Stimulated activated effector memory CD8-positive, alpha-beta T cell treated with anti-CD3 and anti-CD28 coated beads, Interleukin-12 subunit alpha, Interleukin-12 subunit beta, amount 100 ng/mL, for 72 hours (primary cell): ENCODE results near the gene LNPEP.

Experiments used
- ATAC-seq: fragments of 150-1000 bp; cut with Tn5 transposase; 2 replicates; pipeline ENCODE4 v1.10.0; 2021
- DNase-seq, 2 donors: peaks; one replicate each; pipeline ENCODE4 v3.0.0; 2021 to 2022; ENCODE audit warnings: low spot score in 2 of 2
- H3K27ac Mint-ChIP-seq: one replicate; pipeline ENCODE4 v1.8.0; 2022; ENCODE audit warnings: mild to moderate bottlenecking, mixed read lengths
- H3K36me3 Mint-ChIP-seq: one replicate; pipeline ENCODE4 v1.8.0; 2022; ENCODE audit warnings: mild to moderate bottlenecking, mixed read lengths
- H3K4me1 Mint-ChIP-seq: one replicate; pipeline ENCODE4 v1.8.0; 2022; ENCODE audit warnings: mixed read lengths
- H3K4me3 Mint-ChIP-seq: one replicate; pipeline ENCODE4 v1.8.0; 2022; ENCODE audit warnings: mild to moderate bottlenecking, mixed read lengths
- H3K9me3 Mint-ChIP-seq: one replicate; pipeline ENCODE4 v1.8.0; 2022; ENCODE audit warnings: mixed read lengths

LNPEP gene

DNA sequence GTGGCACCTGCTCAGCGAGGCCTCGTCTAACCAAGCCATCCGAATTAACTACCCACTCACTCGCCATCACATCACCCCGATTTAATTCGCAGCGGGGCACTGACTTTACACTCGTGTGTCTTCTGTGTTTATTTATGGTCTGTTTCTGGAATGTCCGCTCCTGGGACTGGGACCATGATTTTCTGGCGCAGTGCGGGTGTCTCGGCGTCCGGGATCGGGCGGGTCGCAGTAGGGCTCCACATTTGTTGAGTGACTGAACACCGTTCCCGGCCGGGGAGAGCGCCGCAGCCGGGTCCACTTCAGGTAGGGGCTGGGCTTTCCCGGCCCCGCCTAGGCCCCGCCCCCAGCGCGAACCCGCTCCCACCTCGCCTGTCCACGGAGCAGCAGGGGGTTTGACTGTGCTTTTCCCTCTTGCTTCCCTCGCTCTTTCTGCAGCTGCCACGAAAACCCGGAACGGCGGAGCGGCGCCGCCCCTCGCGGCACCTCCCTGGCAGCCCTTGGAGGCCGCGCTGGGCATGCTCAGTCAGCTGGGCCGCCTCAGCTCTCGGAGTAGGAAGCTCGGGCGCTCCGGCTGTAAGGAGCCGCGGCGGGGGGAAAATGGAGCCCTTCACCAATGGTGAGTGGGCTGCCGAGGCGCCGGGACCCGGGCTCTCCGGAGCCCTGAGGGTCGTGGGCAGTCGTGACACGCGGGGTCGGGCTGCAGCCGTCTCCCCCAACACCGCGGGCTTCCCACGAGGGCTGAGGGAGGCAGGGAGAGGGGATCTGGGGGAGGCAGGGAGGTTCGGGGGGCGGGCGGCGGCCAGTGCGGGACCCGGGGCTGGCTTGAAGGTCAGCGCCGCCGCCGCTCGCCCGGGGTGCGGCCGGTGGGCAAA is at the start of gene LNPEP:
Gene LNPEP, plus strand, starts transcription at position 522 of the 872 bp plus-strand sequence. Its CDS starts 76 bp downstream, at position 598.
- Mint-ChIP-seq H3K4me1 (peaks cover 66% of the 10 kb centered on the region), H3K4me3 (peak within 1 kb of the TSS; percentile 76), H3K9me3 (no peaks in the 10 kb centered on the region), H3K36me3 (peaks cover 29% of the 10 kb centered on the region), H3K27ac (peak within 1 kb of the TSS; percentile 93)
- peak; percentile 90 to 97 for DNase-seq
- ATAC-seq: peak; percentile 75

GRCh38 chr5:96893342-96893741 is 42.5 kb upstream of the LNPEP start:
- peak; percentile 76 for ATAC-seq
- Mint-ChIP-seq H3K36me3 (peaks cover 94% of the 10 kb centered on the region), H3K9me3 (no peaks in the 10 kb centered on the region), H3K4me1 (peaks cover 29% of the 10 kb centered on the region), H3K27ac (peak overlapping the region; percentile 46), H3K4me3 (no peak overlapping the region)
- DNase-seq: no peak

GRCh38 chr5:96896276-96896675 is 39.6 kb upstream of the LNPEP start:
- H3K27ac Mint-ChIP-seq: peak overlapping the region; percentile 91
- peaks cover 97% of the 10 kb centered on the region for H3K36me3 Mint-ChIP-seq
- peak overlapping the region; percentile 75 for H3K4me3 Mint-ChIP-seq
- H3K9me3 Mint-ChIP-seq: no peaks in the 10 kb centered on the region
- no peak for DNase-seq
- peaks cover 38% of the 10 kb centered on the region for H3K4me1 Mint-ChIP-seq
- peak; percentile 74 for ATAC-seq

- ATAC-seq (peak; percentile 74), DNase-seq (no peak)
- Mint-ChIP-seq H3K4me1 (peaks cover 43% of the 10 kb centered on the region), H3K27ac (peak overlapping the region; percentile 91), H3K36me3 (peaks cover 100% of the 10 kb centered on the region), H3K9me3 (no peaks in the 10 kb centered on the region), H3K4me3 (peak overlapping the region; percentile 75)
Observed at GRCh38 chr5:96896806-96897205, 39.1 kb upstream of the LNPEP start.

- ATAC-seq (no peak), DNase-seq (no peak)
- peaks cover 100% of the 10 kb centered on the region for H3K36me3 Mint-ChIP-seq
- no peaks in the 10 kb centered on the region for H3K9me3 Mint-ChIP-seq
- H3K4me3 Mint-ChIP-seq: no peak overlapping the region
- peaks cover 48% of the 10 kb centered on the region for H3K4me1 Mint-ChIP-seq
- peak overlapping the region; percentile 86 for H3K27ac Mint-ChIP-seq
Observed at GRCh38 chr5:96901384-96901783, 34.5 kb upstream of the LNPEP start.

DNA sequence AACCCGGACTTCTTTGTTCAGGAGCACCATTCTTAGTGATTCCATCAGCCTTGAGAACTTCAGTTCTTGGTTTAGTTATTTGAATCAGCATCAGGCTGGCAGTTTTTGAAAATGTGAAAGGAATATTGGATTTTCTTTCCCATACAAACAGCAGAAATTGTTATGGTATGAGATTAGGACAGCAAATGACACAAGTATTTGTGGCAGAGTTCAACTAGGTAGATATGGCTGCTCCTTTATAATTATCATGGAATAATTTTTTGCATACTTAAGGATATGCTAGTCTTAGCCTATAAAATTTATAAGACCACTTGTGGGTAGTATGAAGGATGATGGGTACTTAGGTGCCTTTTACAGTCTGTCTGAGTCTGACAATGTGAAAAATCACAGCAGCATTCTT is 34.0 kb upstream of the LNPEP start:
- ATAC-seq (no peak), DNase-seq (no peak)
- Mint-ChIP-seq H3K4me1 (peaks cover 43% of the 10 kb centered on the region), H3K4me3 (no peak overlapping the region), H3K9me3 (no peaks in the 10 kb centered on the region), H3K36me3 (peaks cover 100% of the 10 kb centered on the region), H3K27ac (peak overlapping the region; percentile 86)

- DNase-seq (no peak), ATAC-seq (no peak)
- H3K36me3 Mint-ChIP-seq: peaks cover 100% of the 10 kb centered on the region
- H3K27ac Mint-ChIP-seq: peak overlapping the region; percentile 78
- peaks cover 37% of the 10 kb centered on the region for H3K4me1 Mint-ChIP-seq
- no peak overlapping the region for H3K4me3 Mint-ChIP-seq
- H3K9me3 Mint-ChIP-seq: no peaks in the 10 kb centered on the region
Observed at GRCh38 chr5:96902876-96903275, 33.0 kb upstream of the LNPEP start.

DNA sequence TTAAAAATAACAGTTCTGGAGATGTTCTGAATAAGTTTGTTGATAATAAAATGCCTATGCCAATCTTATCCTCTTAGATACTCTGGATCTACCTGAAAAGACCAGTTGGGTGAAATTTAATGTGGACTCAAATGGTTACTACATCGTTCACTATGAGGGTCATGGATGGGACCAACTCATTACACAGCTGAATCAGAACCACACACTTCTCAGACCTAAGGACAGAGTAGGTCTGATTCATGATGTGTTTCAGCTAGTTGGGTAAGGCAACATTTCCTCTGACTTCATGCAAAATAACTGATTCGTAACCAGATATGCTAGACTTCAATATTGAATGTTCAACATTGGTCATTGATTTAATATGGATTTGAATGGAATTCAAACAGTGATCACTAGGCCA is 32.6 kb upstream of the LNPEP start:
- Mint-ChIP-seq H3K4me1 (peaks cover 37% of the 10 kb centered on the region), H3K9me3 (no peaks in the 10 kb centered on the region), H3K27ac (peak overlapping the region; percentile 78), H3K4me3 (no peak overlapping the region), H3K36me3 (peaks cover 100% of the 10 kb centered on the region)
- ATAC-seq: peak; percentile 100
- DNase-seq: no peak

GRCh38 chr5:96904054-96904931 is 31.6 kb upstream of the LNPEP start:
- Mint-ChIP-seq H3K4me3 (no peak overlapping the region), H3K27ac (peak overlapping the region; percentile 78), H3K9me3 (no peaks in the 10 kb centered on the region), H3K36me3 (peaks cover 99% of the 10 kb centered on the region), H3K4me1 (peaks cover 32% of the 10 kb centered on the region)
- ATAC-seq (peak; percentile 64), DNase-seq (no peak)

DNA sequence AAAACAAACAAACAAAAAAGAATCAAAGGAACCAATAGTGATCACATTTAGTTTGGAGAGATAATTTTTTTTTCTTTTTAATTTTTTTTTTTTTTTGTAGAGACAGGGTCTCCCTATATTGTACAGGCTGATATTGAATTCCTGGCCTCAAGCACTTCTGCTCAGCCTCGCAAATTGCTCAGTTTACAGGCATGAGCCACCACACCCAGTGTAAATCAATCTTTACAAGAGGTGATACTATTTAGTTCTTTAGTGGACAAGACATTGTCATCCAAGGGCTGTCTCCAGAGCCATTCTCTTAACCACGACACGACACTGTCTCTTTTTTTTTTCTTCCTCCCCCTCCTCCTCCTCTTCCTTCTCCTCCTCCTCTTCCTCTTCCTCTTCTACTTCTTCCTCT is 30.0 kb upstream of the LNPEP start:
- ATAC-seq (no peak), DNase-seq (no peak)
- no peaks in the 10 kb centered on the region for H3K9me3 Mint-ChIP-seq
- no peak overlapping the region for H3K4me3 Mint-ChIP-seq
- H3K36me3 Mint-ChIP-seq: peaks cover 98% of the 10 kb centered on the region
- H3K27ac Mint-ChIP-seq: no peak overlapping the region
- peaks cover 32% of the 10 kb centered on the region for H3K4me1 Mint-ChIP-seq

- ATAC-seq: no peak
- no peak overlapping the region for H3K27ac Mint-ChIP-seq
- H3K9me3 Mint-ChIP-seq: no peaks in the 10 kb centered on the region
- no peak for DNase-seq
- H3K4me1 Mint-ChIP-seq: peaks cover 13% of the 10 kb centered on the region
- H3K4me3 Mint-ChIP-seq: no peak overlapping the region
- peaks cover 98% of the 10 kb centered on the region for H3K36me3 Mint-ChIP-seq
Observed at GRCh38 chr5:96909003-96909402, 26.9 kb upstream of the LNPEP start.

GRCh38 chr5:96909435-96909834 is 26.4 kb upstream of the LNPEP start:
- Mint-ChIP-seq H3K4me1 (peaks cover 8% of the 10 kb centered on the region), H3K27ac (no peak overlapping the region), H3K9me3 (no peaks in the 10 kb centered on the region), H3K36me3 (peaks cover 98% of the 10 kb centered on the region), H3K4me3 (no peak overlapping the region)
- no peak for DNase-seq
- ATAC-seq: no peak

- H3K9me3 Mint-ChIP-seq: no peaks in the 10 kb centered on the region
- H3K36me3 Mint-ChIP-seq: peaks cover 98% of the 10 kb centered on the region
- H3K27ac Mint-ChIP-seq: no peak overlapping the region
Observed at GRCh38 chr5:96911139-96911538, 24.7 kb upstream of the LNPEP start.

GRCh38 chr5:96913233-96913632 is 22.6 kb upstream of the LNPEP start:
- Mint-ChIP-seq H3K27ac (no peak overlapping the region), H3K4me1 (no peaks in the 10 kb centered on the region), H3K9me3 (no peaks in the 10 kb centered on the region), H3K36me3 (peaks cover 98% of the 10 kb centered on the region), H3K4me3 (no peak overlapping the region)
- ATAC-seq (no peak), DNase-seq (no peak)

More at GRCh38 chr5:96911139-96911538, 24.7 kb upstream of the LNPEP start:
- Mint-ChIP-seq H3K4me3 (no peak overlapping the region), H3K4me1 (peaks cover 3% of the 10 kb centered on the region)
- no peak for ATAC-seq
- no peak for DNase-seq

DNA sequence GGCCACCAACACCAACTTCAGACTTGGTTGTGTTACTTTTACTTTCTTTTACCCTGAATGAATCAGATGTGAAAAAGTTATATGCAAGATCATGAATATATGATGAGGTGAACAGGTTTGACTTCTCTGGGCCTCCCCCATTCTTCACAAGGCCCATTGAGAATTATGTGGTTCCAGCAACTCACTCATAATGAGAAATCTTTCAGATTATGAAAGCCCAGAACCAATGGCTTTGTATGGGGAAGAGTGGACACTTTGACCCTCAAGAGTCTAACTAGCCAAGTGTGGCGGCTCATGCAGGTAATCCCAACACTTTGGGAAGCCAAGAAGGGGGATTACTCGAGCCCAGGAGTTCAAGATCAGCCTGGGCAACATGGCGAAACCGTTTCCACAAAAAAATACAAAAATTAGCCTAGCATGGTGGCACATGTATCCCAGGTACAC is 16.1 kb upstream of the LNPEP start:
- DNase-seq (no peak), ATAC-seq (peak; percentile 98)
- Mint-ChIP-seq H3K9me3 (no peaks in the 10 kb centered on the region), H3K27ac (no peak overlapping the region), H3K4me3 (no peak overlapping the region), H3K36me3 (peaks cover 54% of the 10 kb centered on the region), H3K4me1 (peaks cover 11% of the 10 kb centered on the region)
